Gastroesophageal sphincter (tissue), 4 donors: ENCODE results near the gene FBXO38. TPM values are rescaled to one million over a fixed set of nuclear protein-coding genes. Genes with fewer than 3 reads are reported as not detected.

ENCODE experiments used
- ATAC-seq: fragments of 150-250 bp; one replicate; pipeline ENCODE4 v1.9.1; 2016; ENCODE audit warnings: mild to moderate bottlenecking, moderate library complexity
- H3K27ac ChIP-seq, 4 donors: fragments of 200-600 bp; sonication (generic) in 3 of 4; 1 replicate in 3 of 4; 2 replicates in 1 of 4; pipeline ENCODE4 v1.5.1; 2016 to 2019
- H3K27me3 ChIP-seq: fragments of 200-600 bp; sonication (generic); one replicate; pipeline ENCODE4 v1.5.1; 2019
- H3K36me3 ChIP-seq, 2 donors: fragments of 200-600 bp; sonication (generic); one replicate each; pipeline ENCODE4 v1.5.1; 2019; ENCODE audit warnings: control low read depth in 1 of 2
- H3K4me1 ChIP-seq, 3 donors: fragments of 200-600 bp; sonication (generic); 1 replicate in 2 of 3; 2 replicates in 1 of 3; pipeline ENCODE4 v1.5.1; 2016 to 2019; ENCODE audit warnings: control low read depth in 2 of 3
- H3K4me3 ChIP-seq, 2 donors: fragments of 200-600 bp; sonication (generic); one replicate each; pipeline ENCODE4 v1.5.1; 2019; ENCODE audit warnings: mild to moderate bottlenecking in 1 of 2, moderate library complexity in 1 of 2
- H3K9me3 ChIP-seq, 3 donors: fragments of 200-600 bp; sonication (generic); one replicate each; pipeline ENCODE4 v1.5.1; 2017 to 2019; ENCODE audit warnings: control low read depth in 2 of 3
- POLR2AphosphoS5 ChIP-seq: sonication (generic); formaldehyde crosslinking; IDR thresholded peaks from one replicate; pipeline ENCODE4 v1.6.1; 2017; ENCODE audit warnings: antibody characterized with exemption
- WGBS, 2 donors: methylation state at CpG; one replicate each; pipeline ENCODE4 v1.1.5; 2018; ENCODE audit warnings: low coverage in 1 of 2; 5-methylcytosine and 5-hydroxymethylcytosine counted together
- small RNA-seq, 4 donors: library from RNA; depleted of rRNA; stranded (forward); fragments of <200 nt; gene quantifications; one replicate each; pipeline ENCODE3, GENCODE V24; 2016
- total RNA-seq, 4 donors: library from RNA; depleted of rRNA; stranded (reverse); fragments of >200 nt; gene quantifications; one replicate each; pipeline ENCODE4 v1.1.0, GENCODE V29; 2016

Gene FBXO38
- total RNA-seq, 4 donors from 2014 or later: 29.6 to 80.2 (median 40.7) TPM

DNA sequence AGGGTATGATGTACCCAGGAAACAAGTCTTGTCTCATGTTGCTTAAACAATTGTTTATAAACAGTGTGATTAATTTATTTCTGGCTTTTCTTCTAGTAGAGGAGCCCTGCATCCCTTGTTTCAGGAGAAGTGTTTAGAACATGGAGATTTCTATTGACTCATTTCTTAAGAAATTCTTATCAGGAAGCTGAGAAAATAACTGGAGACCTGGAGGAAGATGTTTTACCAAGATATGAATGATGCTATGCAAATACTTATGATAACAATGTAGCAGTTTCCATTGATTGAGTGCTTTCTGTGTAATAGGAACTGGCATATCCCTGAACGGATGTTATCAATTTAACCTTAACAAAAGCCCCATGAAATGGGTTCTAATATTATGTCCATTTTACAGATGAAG, 108.6 kb downstream of the FBXO38 start:
- Histone ChIP-seq H3K36me3 (no peaks in the 10 kb centered on the region), H3K9me3 (no peaks in the 10 kb centered on the region), H3K4me1 (peaks cover 0 to 8% (median 4%) of the 10 kb centered on the region in 3 donors), H3K27ac (no peak overlapping the region), H3K27me3 (peaks cover 3% of the 10 kb centered on the region), H3K4me3 (no peak overlapping the region)
- whole genome bisulfite sequencing, 2 donors: 64 to 100% methylated on average over 1 of the region's 1 CpG
- ATAC-seq: no peak
- TF ChIP-seq POLR2AphosphoS5: no peak

Small RNA genes within 50 kb of the gene (small RNA-seq; reads per million reads assigned to genes)
- gene RF00017: 0 reads per million in 4 donors

Other genes with a start within 250 kb of the FBXO38 start
- gene SPINK14, start 215.4 kb upstream of the FBXO38 start, total RNA-seq: not detected
- not detected for gene SPINK6, start 180.9 kb upstream of the FBXO38 start, total RNA-seq
- gene MARCOL, start 145.4 kb upstream of the FBXO38 start, total RNA-seq: not detected
- not detected for gene SPINK13, start 115.2 kb upstream of the FBXO38 start, total RNA-seq
- 1 to 10 TPM in 1 of 4 donors, under 1 TPM in 1, not detected in 2; 0.89 to 9.6 TPM for gene SPINK7, start 71.5 kb upstream of the FBXO38 start, total RNA-seq
- gene SPINK9, start 48.4 kb upstream of the FBXO38 start, total RNA-seq: not detected